ENCODE measurements around the gene CASP9. TPM values are rescaled to one million over a fixed set of nuclear protein-coding genes. Genes with fewer than 3 reads are reported as not detected.

CASP9 gene
- total and polyA plus RNA-seq, 2 experiments from 2014 or later, result 7.7 to 25.0 TPM

GRCh38 chr1:15445390-15446122 is 78.5 kb downstream of the CASP9 start:
- no peaks in the 10 kb centered on the region for H3K9me2 ChIP-seq (ENCODE audit: insufficient read depth)
- no peaks in the 10 kb centered on the region for H3K79me2 ChIP-seq (replicated peaks; ENCODE audit: insufficient read depth)
- no peak overlapping the region for H3K4me2 ChIP-seq
- no peaks in the 10 kb centered on the region for H3K4me1 ChIP-seq (ENCODE audit: insufficient read depth)
- H3K27me3 ChIP-seq (ENCODE audit: insufficient read depth), result no peaks in the 10 kb centered on the region
- no peak overlapping the region for H3K27ac ChIP-seq (ENCODE audit: low read depth)
- H4K20me1 ChIP-seq (replicated peaks; ENCODE audit: insufficient read depth), result no peaks in the 10 kb centered on the region
- DNase-seq (ENCODE audit: low spot score), result no peak
- Mint-ChIP-seq H3K27ac (no peak overlapping the region), H3K4me3 (no peak overlapping the region), H3K27me3 (ENCODE audit: insufficient read depth, low read depth, poor library complexity) (peaks cover 13% of the 10 kb centered on the region), H3K9me3 (peaks cover 4% of the 10 kb centered on the region), H3K4me1 (no peaks in the 10 kb centered on the region), H3K36me3 (ENCODE audit: low read depth) (no peaks in the 10 kb centered on the region; the same call in 2 of the 3 replicates)
- no peak overlapping the region for H2AFZ ChIP-seq
- ATAC-seq, result no peak
- TF ChIP-seq ZNF114 (CRISPR knock-in tag; IDR thresholded peaks at IDR 0.05), result no peak
- no peak for TF ChIP-seq STAT1 (IDR thresholded peaks at IDR 0.05; ENCODE audit: unreplicated experiment)
- no peak for TF ChIP-seq POLR2AphosphoS5 (IDR thresholded peaks at IDR 0.05; ENCODE audit: low read depth)
- no peak for TF ChIP-seq EZH2phosphoT487 (IDR thresholded peaks at IDR 0.05; ENCODE audit: unreplicated experiment)
- no peaks in the 10 kb centered on the region for H3K36me3 ChIP-seq (ENCODE audit: insufficient read depth)
- no peaks in the 10 kb centered on the region for H3F3A ChIP-seq (replicated peaks; ENCODE audit: low read depth)
- H3K4me3 ChIP-seq, result no peak overlapping the region

DNA sequence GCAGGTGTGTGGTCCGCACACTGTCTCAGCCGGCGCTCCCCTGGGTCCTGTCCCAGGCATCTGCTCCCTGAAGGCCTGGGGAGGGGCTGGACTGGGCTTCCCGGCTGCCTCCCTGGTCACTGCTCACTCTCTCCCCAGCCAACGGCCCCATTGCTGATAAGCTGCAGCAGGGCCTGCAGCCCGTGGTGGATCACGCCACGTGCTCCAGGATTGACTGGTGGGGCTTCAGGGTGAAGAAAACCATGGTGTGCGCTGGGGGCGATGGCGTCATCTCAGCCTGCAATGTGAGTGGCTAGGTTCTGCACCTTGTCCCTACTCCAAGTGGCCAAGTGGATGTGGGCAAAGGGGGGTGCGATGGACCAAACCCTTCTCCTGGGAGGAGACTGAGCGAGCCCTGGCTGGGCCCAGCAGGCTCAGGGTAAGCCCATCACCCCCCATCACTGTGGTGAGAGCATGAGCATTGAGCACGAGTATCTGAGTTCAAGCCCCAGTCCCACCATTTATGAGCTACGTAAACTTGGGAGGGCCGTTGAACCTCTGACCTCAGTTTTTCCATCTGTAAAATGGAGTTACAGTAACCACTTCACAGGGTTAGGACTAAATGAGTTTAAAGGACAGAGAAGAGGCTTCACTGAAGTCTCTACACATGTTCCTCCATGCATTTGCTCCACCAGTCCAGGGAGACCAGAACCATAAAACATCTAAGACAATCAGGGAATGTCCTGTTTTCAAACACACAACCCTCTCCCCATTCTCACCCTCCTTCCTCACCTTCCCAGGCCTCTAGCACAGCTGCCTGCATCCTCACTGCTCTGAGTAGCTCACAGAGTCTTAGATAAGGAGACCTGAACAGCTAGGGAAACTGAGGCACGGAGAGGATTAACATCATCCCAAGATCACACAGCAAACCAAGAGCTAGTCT is 79.3 kb downstream of the CASP9 start:
- Mint-ChIP-seq H3K9me3 (no peaks in the 10 kb centered on the region; the same call in 2 of the 3 replicates), H3K36me3 (ENCODE audit: low read depth) (no peaks in the 10 kb centered on the region; the same call in 2 of the 3 replicates), H3K27me3 (ENCODE audit: insufficient read depth, low read depth, poor library complexity) (peaks cover 11% of the 10 kb centered on the region), H3K4me3 (no peak overlapping the region), H3K4me1 (no peaks in the 10 kb centered on the region), H3K27ac (no peak overlapping the region)
- no peak overlapping the region for H3K4me3 ChIP-seq
- DNase-seq (ENCODE audit: low spot score) (no peak), ATAC-seq (no peak; the same call in 2 of the 3 replicates)
- no peaks in the 10 kb centered on the region for H4K20me1 ChIP-seq (replicated peaks; ENCODE audit: insufficient read depth)
- H3K4me1 ChIP-seq (ENCODE audit: insufficient read depth), result no peaks in the 10 kb centered on the region
- H3K36me3 ChIP-seq (ENCODE audit: insufficient read depth), result no peaks in the 10 kb centered on the region
- H3K27ac ChIP-seq (ENCODE audit: low read depth), result no peak overlapping the region
- no peaks in the 10 kb centered on the region for H3F3A ChIP-seq (replicated peaks; ENCODE audit: low read depth)
- H3K4me2 ChIP-seq, result no peak overlapping the region
- H3K27me3 ChIP-seq (ENCODE audit: insufficient read depth), result no peaks in the 10 kb centered on the region
- no peaks in the 10 kb centered on the region for H3K79me2 ChIP-seq (replicated peaks; ENCODE audit: insufficient read depth)
- no peaks in the 10 kb centered on the region for H3K9me2 ChIP-seq (ENCODE audit: insufficient read depth)
- TF ChIP-seq CREB1 (CRISPR knock-in tag; IDR thresholded peaks at IDR 0.05; ENCODE audit: low read depth), result no peak
- no peak overlapping the region for H2AFZ ChIP-seq

DNA sequence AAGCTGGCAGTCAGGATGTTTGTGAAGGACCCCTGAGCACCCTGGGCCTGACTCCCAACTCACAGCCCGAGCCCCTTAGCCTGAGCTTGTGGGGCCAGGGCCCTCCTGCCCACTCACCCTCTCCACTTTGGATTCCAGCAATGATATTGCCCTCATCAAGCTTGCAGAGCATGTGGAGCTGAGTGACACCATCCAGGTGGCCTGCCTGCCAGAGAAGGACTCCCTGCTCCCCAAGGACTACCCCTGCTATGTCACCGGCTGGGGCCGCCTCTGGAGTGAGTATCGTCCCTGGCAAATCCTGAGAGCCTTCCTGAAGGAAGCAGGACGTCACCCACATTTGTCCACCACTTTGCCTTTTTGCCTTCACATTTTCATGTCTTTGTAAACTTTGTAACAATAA is 80.7 kb downstream of the CASP9 start:
- Mint-ChIP-seq H3K4me3 (no peak overlapping the region), H3K9me3 (no peaks in the 10 kb centered on the region; the same call in 2 of the 3 replicates)
- TF ChIP-seq NANOG (IDR thresholded peaks at IDR 0.05; ENCODE audit: borderline replicate concordance) (no peak), CREB1 (CRISPR knock-in tag; IDR thresholded peaks at IDR 0.05; ENCODE audit: low read depth) (no peak), ETS1 (IDR thresholded peaks at IDR 0.05) (no peak), REST (IDR thresholded peaks at IDR 0.05; ENCODE audit: unreplicated experiment) (no peak)

More for the DNA sequence above, 80.7 kb downstream of the CASP9 start:
- H3K4me2 ChIP-seq, result no peak overlapping the region
- H3K27me3 ChIP-seq (ENCODE audit: insufficient read depth), result no peaks in the 10 kb centered on the region
- no peaks in the 10 kb centered on the region for H3K79me2 ChIP-seq (replicated peaks; ENCODE audit: insufficient read depth)
- no peaks in the 10 kb centered on the region; the same call in 2 of the 3 replicates for H3K36me3 Mint-ChIP-seq (ENCODE audit: low read depth)
- H3K9me2 ChIP-seq (ENCODE audit: insufficient read depth), result no peaks in the 10 kb centered on the region
- H3K27me3 Mint-ChIP-seq (ENCODE audit: insufficient read depth, low read depth, poor library complexity), result peaks cover 9% of the 10 kb centered on the region
- no peaks in the 10 kb centered on the region for H3K36me3 ChIP-seq (ENCODE audit: insufficient read depth)
- H3K27ac Mint-ChIP-seq, result no peak overlapping the region
- no peaks in the 10 kb centered on the region for H4K20me1 ChIP-seq (replicated peaks; ENCODE audit: insufficient read depth)
- DNase-seq (ENCODE audit: low spot score) (no peak), ATAC-seq (no peak)
- H3F3A ChIP-seq (replicated peaks; ENCODE audit: low read depth), result no peaks in the 10 kb centered on the region
- no peaks in the 10 kb centered on the region for H3K4me1 ChIP-seq (ENCODE audit: insufficient read depth)
- H2AFZ ChIP-seq, result no peak overlapping the region
- H3K27ac ChIP-seq (ENCODE audit: low read depth), result no peak overlapping the region
- no peak overlapping the region for H3K4me3 ChIP-seq
- H3K4me1 Mint-ChIP-seq, result no peaks in the 10 kb centered on the region
